GM19043 (cell line): ENCODE results near the gene CA12.
"Not testable (repeated sequence)": the region's sequence is repeated elsewhere in the genome, so short reads cannot be mapped to it uniquely, and the experiment has no call there.

ENCODE experiments used
- ATAC-seq: cut with Tn5 transposase; IDR thresholded peaks from one replicate; pipeline ENCODE4 v1.9.1; 2021; ENCODE audit warnings: low read depth; ENCODE audit not compliant: unreplicated experiment

Gene CA12

DNA sequence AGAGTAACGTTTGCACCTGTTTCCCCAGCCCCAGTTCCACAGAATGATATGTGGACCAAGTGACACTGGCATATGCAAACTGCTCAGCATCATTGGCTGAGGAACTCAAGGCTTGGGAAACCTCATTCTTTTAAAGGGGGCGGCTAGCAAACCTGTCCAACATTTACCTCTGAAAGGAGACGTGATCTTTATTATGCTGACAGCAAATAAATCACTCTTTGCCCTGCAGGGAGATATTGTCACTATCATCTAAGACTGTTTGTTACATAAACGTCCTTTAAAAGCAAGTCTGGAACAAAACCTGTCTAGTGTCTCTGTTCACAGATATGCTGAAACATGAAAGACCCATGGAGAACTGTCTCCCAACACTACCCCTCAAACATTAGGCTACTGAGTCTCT is 21.5 kb downstream of the CA12 start:
- ATAC-seq = no peak

DNA sequence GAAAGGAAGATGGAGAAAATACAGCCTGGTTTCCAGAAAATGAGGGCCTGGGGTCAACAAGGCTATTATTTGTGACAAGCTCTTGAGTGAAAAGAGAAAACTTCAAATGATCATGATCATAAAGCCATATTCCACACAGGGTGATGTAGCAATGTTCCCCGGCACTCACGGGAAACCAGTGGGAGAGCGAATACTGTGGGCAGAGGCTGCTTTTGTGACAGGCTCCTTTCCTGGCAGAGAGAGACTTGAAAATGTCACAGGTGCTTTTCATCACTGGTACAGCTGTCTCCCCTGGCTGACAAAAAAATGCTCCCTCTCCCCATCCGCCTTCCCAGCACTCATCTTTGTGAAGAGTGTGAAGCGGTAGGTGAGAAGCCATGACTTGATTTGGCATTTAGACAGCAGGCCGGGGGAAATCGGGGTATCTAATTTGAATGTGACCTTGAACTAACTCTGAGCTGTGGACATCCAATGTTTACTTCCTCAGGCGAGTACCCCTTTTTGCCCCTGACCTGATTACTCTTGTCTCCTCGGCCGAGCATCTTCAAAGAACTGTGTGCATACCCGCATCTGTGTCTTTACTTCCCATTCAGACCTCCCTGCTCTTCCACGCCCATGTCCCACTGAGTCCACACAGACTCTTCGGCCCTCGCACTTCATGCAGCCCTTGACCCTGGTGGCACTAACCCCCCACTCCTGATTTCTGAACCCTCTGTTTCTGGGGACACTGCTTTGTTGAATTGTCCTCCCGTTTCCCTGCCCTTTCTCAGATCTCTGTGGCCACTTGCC is 23.2 kb downstream of the CA12 start:
- no peak for ATAC-seq

DNA sequence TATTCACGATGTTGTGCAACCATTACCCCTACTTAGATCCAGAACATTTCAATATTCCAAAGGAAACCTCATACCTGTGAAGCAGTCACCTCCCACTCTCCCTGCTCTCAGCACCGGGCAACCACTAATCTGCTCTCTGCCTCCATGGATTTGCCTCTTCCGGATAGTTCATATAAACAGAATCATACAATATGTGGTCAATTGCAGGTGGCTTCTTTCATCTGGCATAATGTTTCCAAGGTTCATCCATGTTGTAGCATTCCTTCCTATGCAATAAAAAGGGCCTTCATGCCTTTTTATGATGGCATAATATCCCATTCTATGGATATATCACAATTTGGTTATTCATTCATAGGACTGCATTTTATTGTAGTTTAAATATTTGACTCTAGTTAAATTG is 23.9 kb downstream of the CA12 start:
- no peak for ATAC-seq

DNA sequence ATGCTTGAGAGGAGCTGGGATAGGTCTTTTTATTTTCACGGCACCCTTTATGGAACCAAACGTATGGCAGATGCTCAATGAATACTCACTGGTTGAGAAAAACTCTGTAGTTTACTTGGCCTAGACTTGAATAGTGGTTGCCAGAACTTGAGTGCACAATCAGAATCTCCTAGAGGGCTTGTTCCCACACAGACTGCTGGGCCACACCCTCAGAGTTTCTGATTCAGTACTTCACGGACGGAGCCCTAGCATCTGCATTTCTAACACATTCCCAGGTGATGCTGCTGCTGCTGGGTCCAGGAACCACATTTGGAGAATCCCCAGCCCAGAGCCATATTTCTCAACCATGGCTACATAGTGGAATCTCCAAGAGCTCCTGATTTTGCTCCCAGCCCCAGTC is 24.6 kb downstream of the CA12 start:
- ATAC-seq = no peak

DNA sequence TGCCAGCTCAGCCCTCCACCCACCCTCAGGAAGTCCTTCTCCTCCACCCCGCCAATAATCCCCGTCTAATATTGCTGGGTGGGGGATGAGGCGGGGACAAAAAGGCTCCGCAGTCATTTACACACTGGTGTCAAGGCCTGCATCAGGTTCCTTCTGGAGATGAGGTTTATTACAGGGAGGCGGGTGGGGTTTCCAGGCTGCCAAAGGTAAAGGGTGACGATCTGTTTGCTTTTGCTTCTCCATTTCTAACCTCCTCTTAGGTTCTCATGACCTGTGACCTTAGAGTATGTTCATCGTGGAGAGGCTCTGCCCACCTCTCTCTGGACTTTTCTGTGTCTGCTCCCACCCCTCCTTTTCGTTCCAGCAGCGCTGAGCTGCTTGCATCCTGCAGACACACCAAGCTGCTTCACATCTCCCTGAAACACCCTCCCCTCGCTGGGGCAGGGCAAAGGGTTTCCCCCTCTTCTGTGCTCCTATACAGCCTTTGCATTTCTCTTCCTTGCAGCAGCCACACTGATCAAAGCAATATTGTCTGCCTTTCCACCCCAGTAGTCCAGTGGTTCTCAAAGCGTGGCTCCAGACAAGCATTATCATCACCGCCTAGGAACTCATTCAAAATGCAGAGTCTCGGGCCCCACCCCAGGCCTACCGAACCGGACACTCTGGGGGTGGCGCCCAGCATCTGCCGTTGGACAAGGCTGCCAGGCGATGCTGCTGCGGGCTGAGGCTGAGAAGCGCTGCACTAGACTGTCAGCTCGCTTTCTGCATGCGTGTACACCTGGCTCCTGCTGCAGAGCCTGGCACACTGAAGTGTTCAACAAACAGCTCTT is 26.6 kb downstream of the CA12 start:
- no peak for ATAC-seq

DNA sequence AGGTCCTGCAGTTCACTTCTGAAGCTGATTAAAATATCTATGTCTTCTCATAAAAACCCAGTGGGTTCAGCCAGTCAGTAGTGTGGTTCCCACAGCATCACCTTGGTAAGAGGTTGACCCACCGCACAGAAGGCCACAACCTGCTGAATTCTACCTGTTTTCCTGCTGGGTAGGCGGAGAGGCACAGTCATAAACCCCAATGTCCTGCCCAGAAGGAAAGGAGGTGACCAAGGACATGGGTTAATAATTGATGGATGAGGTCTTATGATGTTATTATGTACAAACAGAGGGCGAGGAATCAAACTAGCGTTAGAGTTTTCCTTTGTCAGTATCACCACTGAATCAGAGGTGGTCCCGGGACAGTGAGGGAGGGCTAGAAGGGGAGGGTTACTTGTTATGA is 27.8 kb downstream of the CA12 start:
- no peak for ATAC-seq

DNA sequence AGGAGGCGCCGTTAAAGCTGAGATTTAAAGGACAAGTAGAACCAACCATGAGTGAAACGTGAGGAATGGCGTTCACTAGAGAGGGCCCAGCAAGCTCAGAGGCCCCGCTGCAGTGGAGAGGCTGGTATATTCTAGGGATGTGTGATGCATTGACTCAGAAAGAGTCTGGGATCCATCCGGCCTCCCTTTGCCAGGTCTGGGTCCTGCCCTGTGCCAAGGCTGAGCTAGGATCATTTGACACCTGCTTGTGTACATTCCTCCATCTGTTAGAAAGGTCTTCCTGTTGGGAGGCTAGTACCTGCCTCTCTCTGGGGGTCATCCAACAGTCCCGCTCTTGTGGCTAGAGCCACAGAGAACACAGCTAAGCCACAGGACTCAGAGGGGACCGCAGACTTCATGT is 28.4 kb downstream of the CA12 start:
- no peak for ATAC-seq

DNA sequence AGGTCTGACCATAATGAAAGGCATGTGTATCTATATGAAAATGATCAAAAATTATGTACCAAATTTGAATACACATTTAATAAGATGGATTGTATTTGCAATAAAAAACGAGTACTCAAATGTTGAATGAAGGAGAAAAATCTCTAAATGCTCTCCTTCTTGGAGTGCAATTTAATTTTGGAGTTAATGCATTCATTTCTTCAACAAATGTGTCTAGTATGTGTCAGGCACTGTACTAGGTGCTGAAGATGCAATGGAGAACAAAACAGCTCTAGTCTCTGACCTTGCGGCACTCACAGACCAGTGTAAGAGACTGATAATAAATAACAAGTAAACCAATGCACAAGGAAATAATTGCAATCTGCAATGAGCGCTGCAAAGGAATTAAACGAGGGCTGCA is 28.8 kb downstream of the CA12 start:
- no peak for ATAC-seq

DNA sequence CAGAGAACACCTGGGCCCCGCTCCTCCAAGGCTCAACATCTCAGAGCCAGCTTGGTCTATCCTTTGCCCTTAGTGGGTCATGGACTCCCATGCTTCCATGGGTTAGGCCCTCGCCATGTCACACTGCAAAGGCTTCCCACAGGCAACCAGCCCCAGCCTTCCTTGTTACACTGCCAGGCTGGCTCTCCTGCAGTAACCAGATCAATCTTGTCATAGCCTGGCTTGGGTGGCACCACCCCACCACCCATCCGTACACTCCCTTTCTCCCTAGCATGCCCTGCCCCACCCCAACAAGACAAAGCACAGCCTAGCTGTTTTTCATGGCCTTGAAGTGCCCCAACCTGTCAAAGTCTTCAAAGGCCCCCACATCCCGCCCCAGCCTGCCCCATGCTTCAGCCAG is 30.5 kb downstream of the CA12 start:
- no peak for ATAC-seq

DNA sequence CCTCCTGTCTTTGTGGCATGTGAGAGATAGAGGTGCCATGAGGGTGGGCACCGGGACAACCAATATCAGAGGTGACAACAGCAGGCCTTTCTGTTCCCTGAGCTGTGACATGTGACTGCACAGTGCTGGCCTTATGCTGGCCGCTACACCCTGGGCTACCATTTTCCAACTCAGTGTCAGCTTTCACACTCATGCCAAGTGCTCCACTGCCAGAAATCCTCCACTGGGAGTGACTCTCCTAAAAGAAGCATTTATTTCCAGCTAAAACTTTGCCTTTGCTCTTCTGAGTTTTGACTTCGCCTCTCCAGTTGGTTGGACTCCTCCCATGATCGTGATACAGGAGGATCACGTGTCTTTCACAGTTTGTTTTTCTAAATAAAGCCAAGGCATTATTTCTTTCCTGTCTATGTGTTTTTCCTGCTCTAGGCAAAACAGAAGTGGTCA is 31.4 kb downstream of the CA12 start:
- ATAC-seq = no peak

DNA sequence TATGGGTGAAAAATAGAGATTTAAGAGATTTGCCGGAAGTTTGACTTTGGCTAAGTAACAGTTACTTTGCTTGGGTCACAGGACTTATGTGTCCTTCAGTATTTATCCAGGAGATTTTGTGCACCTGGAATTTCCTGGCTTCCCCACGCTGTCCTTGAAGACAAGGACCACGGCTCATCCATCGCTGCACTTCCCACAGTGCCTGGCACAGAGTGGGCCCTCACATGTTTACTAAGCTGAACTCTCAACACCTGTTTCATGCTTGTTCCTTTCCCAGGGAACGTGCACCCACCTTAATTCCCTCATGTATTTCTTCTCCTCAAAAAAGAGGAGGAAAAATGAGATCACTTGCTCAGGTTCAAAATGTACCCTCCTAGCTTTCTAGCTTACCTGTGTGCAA is 32.0 kb downstream of the CA12 start:
- ATAC-seq = no peak

DNA sequence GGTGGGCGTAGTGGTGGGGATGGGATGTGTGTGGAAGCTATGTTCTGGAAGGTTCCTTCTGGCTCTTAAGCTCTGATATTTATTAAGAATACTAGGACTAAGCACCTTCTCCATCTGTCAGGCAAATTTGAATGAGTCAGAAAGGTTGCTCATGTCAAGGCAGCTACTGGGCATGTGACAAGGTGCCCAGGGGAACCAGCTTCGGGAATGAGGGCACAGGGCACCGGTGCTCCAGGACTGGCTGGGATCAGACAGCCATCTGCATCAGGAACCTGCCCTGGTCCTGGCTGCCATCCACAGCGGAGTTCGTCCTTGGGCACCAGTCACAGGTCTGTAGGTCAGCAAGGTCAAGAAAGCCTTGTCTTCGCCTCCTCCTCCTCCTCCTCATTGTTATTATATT is 32.5 kb downstream of the CA12 start:
- no peak for ATAC-seq

DNA sequence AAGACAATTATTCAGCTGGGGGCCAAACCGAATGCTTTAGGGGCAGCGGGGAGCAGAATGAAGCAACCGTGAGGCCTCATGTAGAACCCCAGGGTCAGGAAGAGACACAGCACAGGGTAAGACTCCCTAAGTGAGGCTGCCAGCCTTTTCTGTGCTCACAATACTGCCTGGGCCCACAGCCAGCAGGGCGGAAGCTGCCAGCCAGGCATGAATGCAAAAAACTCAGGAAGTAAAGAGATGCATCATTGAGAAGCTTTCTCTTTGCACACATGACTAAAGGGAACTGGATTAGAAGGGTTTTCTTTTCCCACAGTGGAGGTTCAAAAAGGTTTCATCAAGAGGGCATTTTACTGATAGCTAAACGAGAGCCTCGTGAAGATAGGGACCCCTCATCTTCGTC is 33.3 kb downstream of the CA12 start:
- no peak for ATAC-seq

DNA sequence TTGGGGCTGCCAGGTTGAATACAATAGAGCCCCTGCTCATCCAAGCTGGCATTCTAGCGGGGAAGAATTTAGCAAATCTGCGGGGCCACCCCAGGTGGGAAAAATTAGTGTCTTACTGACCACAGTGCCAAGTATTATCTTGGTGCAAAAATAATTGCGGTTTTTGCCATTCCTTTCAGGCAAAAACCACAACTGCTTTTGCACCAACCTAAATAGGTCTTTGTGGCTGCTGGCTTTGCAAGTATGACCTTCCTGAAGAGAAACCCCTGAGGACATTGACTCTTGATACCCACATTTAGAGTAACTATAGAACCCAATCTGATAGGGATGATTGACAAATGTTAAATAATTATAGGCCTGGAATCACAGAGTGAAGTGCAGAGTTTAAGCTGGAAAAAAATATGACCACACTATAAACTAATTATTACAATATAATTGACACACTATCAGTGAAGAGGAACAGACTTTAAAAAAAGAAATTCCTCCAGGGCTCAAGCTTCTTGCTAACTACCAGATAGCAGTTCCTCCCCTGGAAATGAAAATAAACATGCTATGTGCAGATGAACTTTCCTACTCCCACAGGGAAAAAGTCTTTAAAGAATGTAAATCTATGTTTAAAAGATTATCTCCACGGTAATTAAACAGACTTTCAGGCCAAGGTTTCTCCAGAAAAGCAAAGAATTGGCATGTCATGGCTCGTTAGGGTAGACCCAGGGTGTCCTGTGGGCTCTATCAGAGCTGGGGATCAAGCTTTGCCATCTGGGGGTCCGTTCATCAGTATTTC is 34.4 kb downstream of the CA12 start:
- ATAC-seq = no peak

DNA sequence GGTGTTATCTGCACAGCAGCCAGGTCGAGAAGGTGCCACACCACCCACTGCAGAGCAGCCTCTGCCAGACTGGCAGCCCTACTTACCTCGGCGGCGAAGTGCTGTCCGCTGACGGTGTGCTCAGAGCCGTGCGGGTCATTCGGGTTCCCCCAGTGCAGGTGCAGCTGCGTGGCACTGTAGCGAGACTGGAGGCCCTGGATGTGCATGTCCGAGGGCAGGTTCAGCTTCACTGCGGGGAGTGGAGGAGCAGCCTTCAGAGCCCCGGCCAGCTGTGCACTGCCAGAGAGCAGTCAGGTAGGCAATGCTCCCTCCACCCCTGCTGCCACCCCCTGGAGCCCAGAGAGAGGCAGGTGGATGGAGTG is 36.3 kb downstream of the CA12 start:
- ATAC-seq = no peak

DNA sequence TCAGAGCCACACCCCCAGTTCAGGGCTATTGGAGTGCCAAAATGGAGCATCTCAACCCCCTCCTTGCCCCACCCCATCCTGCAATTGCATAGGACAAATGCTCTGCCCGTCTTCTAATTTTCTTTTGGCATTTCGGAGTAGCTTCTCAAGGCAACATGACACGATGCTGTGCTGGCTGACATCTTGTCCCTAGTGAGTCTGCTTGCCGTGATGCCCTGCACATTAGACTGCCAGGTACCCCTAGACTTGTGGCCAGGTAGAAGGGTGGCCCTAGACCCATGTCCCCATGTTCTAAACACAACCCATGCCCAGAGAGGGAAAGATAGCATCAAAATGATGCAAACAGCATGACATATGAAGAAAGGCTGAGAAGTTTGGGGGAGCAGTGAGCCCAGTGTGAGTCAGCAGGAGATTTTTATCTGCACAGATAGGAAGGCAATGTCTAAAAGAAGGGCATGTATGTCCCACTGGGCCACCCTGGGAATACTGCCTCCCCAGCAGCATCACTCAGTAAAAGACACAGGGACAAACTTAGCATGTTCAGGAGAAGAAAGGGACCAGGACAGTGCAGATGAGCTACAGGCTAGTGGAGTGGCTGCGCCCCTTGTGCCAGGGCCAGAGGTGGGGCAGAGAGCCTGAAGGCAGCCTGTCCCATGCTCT is 36.8 kb downstream of the CA12 start:
- ATAC-seq = no peak

DNA sequence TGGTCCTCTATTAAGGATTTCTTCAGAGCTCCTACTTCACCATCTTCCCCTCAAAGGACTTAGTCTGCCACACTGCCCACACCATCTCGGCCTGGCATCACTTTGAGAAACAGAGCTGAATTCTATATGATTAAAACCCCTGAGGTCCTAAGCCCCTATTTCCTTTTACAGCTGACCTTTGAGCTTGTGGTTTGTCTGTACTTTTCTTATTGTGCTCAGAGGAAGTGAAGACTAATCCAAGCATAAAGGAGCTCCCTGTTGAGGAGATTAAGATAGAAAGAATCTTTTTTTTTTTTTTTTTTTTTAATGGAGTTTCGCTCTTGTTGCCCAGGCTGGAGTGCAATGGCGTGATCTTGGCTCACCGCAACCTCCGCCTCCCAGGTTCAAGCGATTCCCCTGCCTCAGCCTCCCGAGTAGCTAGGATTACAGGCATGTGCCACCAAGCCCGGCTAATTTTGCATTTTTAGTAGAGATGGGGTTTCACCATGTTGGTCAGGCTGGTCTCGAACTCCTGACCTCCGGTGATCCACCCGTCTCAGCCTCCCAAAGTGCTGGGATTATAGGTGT is 38.6 kb downstream of the CA12 start:
- not testable (repeated sequence) for ATAC-seq

DNA sequence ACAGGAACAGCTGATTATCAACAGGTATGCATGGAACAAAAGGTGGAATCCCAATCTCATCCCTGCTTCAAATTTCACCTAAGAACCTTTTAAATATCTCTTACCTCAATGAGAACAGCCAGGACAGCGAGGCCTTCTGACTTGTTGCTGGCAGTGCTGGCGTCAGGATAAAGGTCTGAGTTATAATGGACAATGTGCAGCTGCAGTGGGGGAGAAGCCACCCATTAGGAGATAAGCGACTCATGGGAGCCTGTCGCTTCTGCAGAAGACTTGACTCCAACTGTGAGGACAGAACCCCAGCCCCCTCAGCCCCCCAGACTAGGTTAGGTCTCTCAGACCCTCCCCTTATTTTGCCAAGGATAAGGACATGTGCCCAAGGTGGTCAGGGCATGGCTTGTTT is 39.7 kb downstream of the CA12 start:
- no peak for ATAC-seq

DNA sequence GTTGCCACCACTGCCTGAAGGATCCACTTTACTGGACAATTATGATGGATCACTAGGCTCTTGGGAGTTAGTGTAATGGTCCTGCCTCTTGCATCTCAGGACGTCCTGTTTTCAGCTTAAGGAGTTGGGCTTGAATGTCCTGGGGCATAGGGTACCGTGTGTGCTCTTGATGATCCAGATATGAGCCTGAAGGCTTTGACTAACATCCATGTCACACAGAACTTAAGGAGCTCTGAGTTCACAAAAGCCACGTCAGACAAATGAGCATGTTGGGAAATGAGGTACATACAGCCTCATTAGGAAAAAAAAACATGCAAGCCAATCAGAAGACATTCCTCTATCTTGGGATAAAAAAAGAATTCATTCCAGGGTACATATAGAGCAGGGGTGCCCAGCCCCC is 40.8 kb downstream of the CA12 start:
- no peak for ATAC-seq

DNA sequence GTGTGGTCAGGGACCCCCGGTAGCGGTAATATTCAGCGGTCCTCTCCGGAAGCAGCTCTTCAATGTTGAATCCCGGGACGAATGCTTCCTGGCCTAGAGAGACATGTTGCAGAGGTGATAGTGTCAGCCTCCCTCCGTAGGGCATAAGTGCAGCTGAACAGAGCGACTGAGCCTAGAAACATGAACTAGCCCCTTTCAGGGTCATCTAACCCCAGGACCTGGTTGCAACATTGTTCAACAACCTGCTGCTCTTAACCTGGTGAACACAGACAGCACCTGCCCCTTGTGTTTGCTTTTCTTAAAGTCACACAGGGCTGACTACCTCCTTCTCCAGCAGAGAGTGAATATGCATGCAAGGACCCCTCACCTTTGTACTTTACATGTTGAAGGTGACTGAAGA is 41.3 kb downstream of the CA12 start:
- ATAC-seq = no peak
